Stomach (tissue), 4 donors: Measurements from ENCODE around the gene PDE6A.

Experiments
- CTCF ChIP-seq, 7 experiments: fragments of 450-650 bp in 4 of 7; fragments of 200-600 bp in 3 of 7; sonication (generic) in 3 of 7; IDR thresholded peaks; one replicate each; pipeline ENCODE4 v1.5.1; 2016 to 2019; ENCODE audit warnings: antibody characterized with exemption in 7 of 7, control low read depth in 2 of 7, mild to moderate bottlenecking in 1 of 7
- EP300 ChIP-seq: sonication (generic); formaldehyde crosslinking; IDR thresholded peaks from one replicate; pipeline ENCODE4 v1.6.1; 2017; ENCODE audit warnings: antibody characterized with exemption
- POLR2A ChIP-seq, 4 donors: fragments of 450-650 bp; IDR thresholded peaks; one replicate each; pipeline ENCODE4 v1.6.1; 2016; ENCODE audit warnings: antibody characterized with exemption in 4 of 4, control low read depth in 2 of 4, mild to moderate bottlenecking in 1 of 4, moderate library complexity in 1 of 4

DNA sequence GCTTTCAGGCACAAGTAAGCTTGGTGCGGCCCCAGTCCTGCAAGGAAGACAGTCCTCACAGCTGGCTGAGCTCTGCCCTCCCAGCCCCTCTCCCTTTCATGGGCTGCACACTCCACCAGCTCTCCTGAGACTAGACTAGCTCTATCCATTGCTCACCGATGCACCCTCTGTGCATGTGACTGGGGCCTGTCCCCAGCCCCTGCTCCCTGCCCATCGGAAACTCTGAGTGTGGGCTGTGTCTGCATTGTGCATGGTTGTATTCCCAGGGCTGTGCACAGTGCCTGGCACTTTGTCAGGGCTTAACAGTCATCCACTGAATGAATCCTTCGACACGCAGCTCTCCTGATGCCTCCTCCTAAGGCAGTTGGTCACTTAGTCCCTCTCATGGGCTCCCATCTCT, 122.3 kb downstream of the PDE6A start:
- TF ChIP-seq CTCF (IDR thresholded peaks at IDR 0.05): no peak
- no peak for TF ChIP-seq EP300
- no peak for TF ChIP-seq POLR2A (IDR thresholded peaks at IDR 0.05)
